HG02884 (cell line): ENCODE results near the gene ATG16L2.

Experiments used
- ATAC-seq: cut with Tn5 transposase; IDR thresholded peaks from one replicate; pipeline ENCODE4 v1.9.1; 2021; ENCODE audit warnings: mild to moderate bottlenecking, moderate library complexity; ENCODE audit not compliant: unreplicated experiment

Gene ATG16L2

DNA sequence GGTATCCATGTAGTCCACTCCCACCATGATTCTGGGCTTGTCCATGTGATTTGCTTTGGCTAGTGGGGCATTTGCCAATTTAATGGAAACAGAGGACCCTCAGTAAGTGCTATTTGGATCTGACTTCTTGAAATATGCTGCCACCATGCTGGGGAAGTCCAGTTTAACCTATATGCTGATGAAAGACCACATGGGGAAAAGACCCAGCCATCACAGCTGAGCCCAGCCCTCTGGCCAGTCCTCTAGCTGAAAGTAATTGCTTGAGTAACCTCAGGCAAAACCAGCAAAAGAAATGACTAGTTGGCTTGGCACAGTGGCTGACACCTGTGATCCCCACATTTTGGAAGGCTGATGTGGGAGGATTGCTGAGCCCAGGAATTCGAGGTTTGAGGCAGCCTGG, 61.5 kb downstream of the ATG16L2 start:
- no peak for ATAC-seq

- ATAC-seq: no peak
Observed at GRCh38 chr11:72876147-72876546, 61.9 kb downstream of the ATG16L2 start.
